Adipocyte (in vitro differentiated cells): ENCODE measurements around the gene MED9.

ENCODE experiments used
- DNase-seq: peaks from one replicate; pipeline ENCODE4 v3.0.0-alpha.2; 2015; ENCODE audit warnings: low read depth
- H3K27me3 ChIP-seq: replicated peaks from 2 replicates; pipeline ENCODE4 v1.7.0; 2013; ENCODE audit warnings: mild to moderate bottlenecking, low read length, moderate library complexity; ENCODE audit not compliant: control insufficient read depth, insufficient read depth
- H3K36me3 ChIP-seq: 2 replicates; pipeline ENCODE4 v1.7.0; 2013; ENCODE audit warnings: low read length, mild to moderate bottlenecking, moderate library complexity; ENCODE audit not compliant: control insufficient read depth, insufficient read depth, severe bottlenecking
- H3K4me1 ChIP-seq: 2 replicates; pipeline ENCODE4 v1.7.0; 2013; ENCODE audit warnings: mild to moderate bottlenecking, low read length, moderate library complexity; ENCODE audit not compliant: control insufficient read depth, insufficient read depth
- H3K4me3 ChIP-seq: 2 replicates; pipeline ENCODE4 v1.7.0; 2013; ENCODE audit warnings: mild to moderate bottlenecking, low read length, moderate library complexity
- H3K9ac ChIP-seq: 2 replicates; pipeline ENCODE4 v1.7.0; 2013; ENCODE audit warnings: mild to moderate bottlenecking, low read length, moderate library complexity
- H3K9me3 ChIP-seq: 2 replicates; pipeline ENCODE4 v1.7.0; 2013; ENCODE audit warnings: mild to moderate bottlenecking, low read length, moderate library complexity; ENCODE audit not compliant: control insufficient read depth

The MED9 gene

GRCh38 chr17:17533901-17534441 is 57.2 kb downstream of the MED9 start:
- no peak overlapping the region for H3K9ac ChIP-seq
- no peak for DNase-seq

DNA sequence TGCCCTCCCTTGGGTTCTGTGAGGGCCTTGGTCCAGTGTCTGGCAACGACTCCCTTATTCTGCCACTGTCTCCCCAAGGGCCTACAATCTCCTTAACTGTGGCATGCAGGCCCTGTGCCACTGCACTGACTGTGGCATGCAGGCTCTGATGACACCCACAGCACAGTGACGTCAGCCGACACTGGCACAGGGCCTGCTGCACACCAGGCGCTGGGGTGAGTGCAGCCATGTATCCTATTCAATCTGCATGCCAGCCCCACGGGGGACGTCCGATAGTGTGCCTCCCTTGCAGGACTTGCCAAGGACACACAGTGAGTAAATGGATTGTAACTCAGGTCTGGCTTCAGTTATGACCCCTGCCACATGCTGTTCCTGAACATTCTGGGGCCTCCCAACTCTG is 59.2 kb downstream of the MED9 start:
- Histone ChIP-seq H3K4me1 (peaks cover 8% of the 10 kb centered on the region), H3K27me3 (no peaks in the 10 kb centered on the region), H3K4me3 (no peak overlapping the region), H3K9ac (no peak overlapping the region), H3K36me3 (peaks cover 7% of the 10 kb centered on the region), H3K9me3 (no peaks in the 10 kb centered on the region)
- DNase-seq = peak; percentile 40

More at GRCh38 chr17:17533901-17534441, 57.2 kb downstream of the MED9 start:
- peaks cover 7% of the 10 kb centered on the region for H3K36me3 ChIP-seq
- H3K4me1 ChIP-seq = peaks cover 8% of the 10 kb centered on the region
- H3K4me3 ChIP-seq = no peak overlapping the region
- H3K9me3 ChIP-seq = no peaks in the 10 kb centered on the region
- H3K27me3 ChIP-seq = no peaks in the 10 kb centered on the region

DNA sequence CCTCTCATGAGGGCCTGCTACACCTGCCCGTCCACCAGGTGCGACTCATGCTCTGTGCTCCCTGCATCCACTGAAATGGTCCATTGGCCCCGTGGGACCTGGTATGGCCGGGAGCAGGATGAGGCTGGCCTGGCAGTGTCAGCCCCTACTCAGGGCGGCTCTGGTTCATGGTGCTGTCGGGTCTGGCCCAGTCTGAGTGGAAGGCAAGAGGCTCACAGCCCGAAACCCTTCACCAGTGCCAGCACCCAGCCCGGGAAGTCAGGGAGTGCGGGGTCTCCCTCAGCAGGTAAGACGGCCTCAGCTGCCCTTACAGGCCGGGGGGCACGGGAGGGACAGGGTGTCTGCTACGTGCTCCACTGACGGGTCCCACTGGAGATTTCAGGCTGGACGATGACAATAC is 59.9 kb downstream of the MED9 start:
- Histone ChIP-seq H3K4me1 (peaks cover 8% of the 10 kb centered on the region), H3K9ac (no peak overlapping the region), H3K36me3 (peaks cover 7% of the 10 kb centered on the region), H3K4me3 (no peak overlapping the region), H3K9me3 (no peaks in the 10 kb centered on the region), H3K27me3 (no peaks in the 10 kb centered on the region)
- DNase-seq = no peak

- Histone ChIP-seq H3K9me3 (no peaks in the 10 kb centered on the region), H3K9ac (no peak overlapping the region), H3K4me3 (no peak overlapping the region), H3K36me3 (peaks cover 7% of the 10 kb centered on the region), H3K27me3 (no peaks in the 10 kb centered on the region), H3K4me1 (peaks cover 8% of the 10 kb centered on the region)
- no peak for DNase-seq
Observed at GRCh38 chr17:17537311-17538099, 60.7 kb downstream of the MED9 start.

DNA sequence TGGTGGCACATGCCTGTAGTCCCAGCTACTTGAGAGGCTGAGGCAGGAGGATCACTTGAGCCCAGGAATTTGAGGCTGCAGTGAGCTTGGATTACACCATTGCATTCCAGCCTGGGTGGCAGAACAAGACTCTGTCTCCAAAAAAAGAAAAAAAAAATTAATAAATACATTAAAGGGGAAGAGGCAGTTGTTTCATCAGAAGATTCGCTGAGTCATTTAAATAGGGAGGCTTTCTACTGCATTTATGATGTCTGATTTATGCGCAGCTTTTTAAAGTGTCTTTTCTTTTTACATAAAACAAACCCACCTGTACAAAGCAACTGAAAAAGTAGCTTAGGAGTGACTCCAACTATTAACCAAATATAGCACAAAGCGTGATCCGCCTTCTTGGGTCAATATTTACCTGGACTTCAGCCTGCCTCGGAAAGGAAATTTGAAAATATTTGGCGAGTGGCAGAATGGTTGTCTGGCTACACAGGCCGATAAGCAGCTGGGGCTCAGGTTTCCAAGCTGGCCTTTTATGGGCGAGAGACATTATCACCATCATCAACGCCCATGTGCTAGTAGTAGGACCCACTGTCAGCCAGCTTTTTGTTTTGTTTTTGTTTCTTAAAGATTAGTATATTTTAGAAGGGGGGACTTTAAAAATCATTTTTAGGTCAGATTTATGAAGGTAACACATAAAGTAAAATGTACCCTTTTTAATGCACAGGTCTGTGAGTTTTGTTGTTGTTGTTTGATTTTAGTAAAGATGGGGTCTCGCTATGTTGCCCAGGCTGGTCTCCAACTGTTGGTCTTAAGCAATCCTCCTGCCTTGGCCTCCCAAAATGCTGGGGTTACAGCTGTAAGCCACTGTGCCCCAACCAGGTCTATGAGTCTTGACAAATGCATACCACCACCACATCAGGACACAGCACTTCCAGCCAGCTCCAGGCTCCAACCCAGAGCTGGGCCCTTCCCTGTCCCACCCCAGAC is 61.9 kb downstream of the MED9 start:
- Histone ChIP-seq H3K4me1 (peaks cover 9% of the 10 kb centered on the region), H3K36me3 (peaks cover 14% of the 10 kb centered on the region), H3K4me3 (no peak overlapping the region), H3K27me3 (no peaks in the 10 kb centered on the region), H3K9me3 (no peaks in the 10 kb centered on the region), H3K9ac (no peak overlapping the region)
- peak; percentile 3 for DNase-seq

DNA sequence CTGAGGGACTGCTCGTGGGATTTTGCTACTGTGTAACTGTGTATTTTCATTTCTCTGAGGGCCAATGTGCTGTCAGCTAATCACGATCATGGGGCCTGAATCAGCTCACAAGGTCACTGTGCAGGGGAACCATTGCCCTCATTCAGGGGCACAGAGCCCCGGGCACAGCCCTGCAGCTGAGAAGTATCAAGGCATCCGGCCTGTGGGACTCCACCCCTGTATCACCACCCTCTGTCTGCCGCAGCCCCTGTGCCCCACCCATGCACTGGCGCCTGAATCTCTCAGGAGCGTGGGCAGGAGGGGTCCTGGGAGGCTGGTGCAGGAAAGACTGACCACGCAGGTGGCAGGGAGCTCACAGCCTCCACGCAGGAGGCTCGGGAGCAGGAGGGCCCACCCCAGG is 62.8 kb downstream of the MED9 start:
- DNase-seq = no peak
- Histone ChIP-seq H3K4me3 (no peak overlapping the region), H3K27me3 (no peaks in the 10 kb centered on the region), H3K4me1 (peaks cover 11% of the 10 kb centered on the region), H3K9ac (no peak overlapping the region), H3K9me3 (no peaks in the 10 kb centered on the region), H3K36me3 (peaks cover 14% of the 10 kb centered on the region)

GRCh38 chr17:17540278-17540906 is 63.6 kb downstream of the MED9 start:
- Histone ChIP-seq H3K9me3 (no peaks in the 10 kb centered on the region), H3K4me1 (peaks cover 16% of the 10 kb centered on the region), H3K4me3 (no peak overlapping the region), H3K36me3 (peaks cover 14% of the 10 kb centered on the region), H3K27me3 (no peaks in the 10 kb centered on the region), H3K9ac (no peak overlapping the region)
- DNase-seq = no peak

GRCh38 chr17:17540935-17541639 is 64.3 kb downstream of the MED9 start:
- no peak for DNase-seq
- peaks cover 21% of the 10 kb centered on the region for H3K4me1 ChIP-seq
- H3K27me3 ChIP-seq = no peaks in the 10 kb centered on the region
- H3K9ac ChIP-seq = no peak overlapping the region
- H3K9me3 ChIP-seq = no peaks in the 10 kb centered on the region
- peaks cover 14% of the 10 kb centered on the region for H3K36me3 ChIP-seq
- H3K4me3 ChIP-seq = no peak overlapping the region

DNA sequence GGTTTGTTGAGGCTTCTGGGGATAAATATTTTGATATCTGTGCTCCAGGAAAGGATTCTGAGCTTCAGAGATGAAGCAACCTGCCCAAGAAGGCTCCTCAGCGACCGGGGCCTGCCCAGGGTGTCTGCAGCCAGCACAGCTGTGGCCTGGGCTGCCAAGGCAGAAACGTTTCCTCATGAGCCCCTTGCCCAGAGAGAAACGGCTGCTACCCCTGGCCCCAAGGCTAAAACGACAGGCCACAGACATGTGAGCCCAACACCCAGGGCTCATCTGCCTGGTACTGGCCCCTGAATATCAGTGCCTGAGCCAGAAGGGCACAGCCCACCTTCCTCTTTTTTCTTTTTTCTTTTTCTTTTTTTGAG is 64.8 kb downstream of the MED9 start:
- Histone ChIP-seq H3K36me3 (peaks cover 14% of the 10 kb centered on the region), H3K4me1 (peaks cover 20% of the 10 kb centered on the region), H3K4me3 (no peak overlapping the region), H3K9ac (no peak overlapping the region), H3K9me3 (no peaks in the 10 kb centered on the region), H3K27me3 (no peaks in the 10 kb centered on the region)
- DNase-seq = no peak
